NCI-H510A (cell line): ENCODE results near the gene PTGER2.

Experiments used
- DNase-seq: peaks from one replicate; lab custom pipeline; 2025; lab: John Stamatoyannopoulos, UW

PTGER2 gene

GRCh38 chr14:52313903-52314594 lies at the start of gene PTGER2:
Gene PTGER2 (plus strand): TSS chr14:52314312. CDS start chr14:52314549, 237 bp downstream.
- DNase-seq = peak; percentile 51

- no peak for DNase-seq
These were observed 48.9 kb upstream of the PTGER2 start for GRCh38 chr14:52265253-52265652.

- DNase-seq = no peak
These were observed 47.9 kb upstream of the PTGER2 start for GRCh38 chr14:52266179-52266578.

- DNase-seq = no peak
These were observed 47.3 kb upstream of the PTGER2 start for GRCh38 chr14:52266782-52267181.

GRCh38 chr14:52267501-52268278 lies 46.4 kb upstream of the PTGER2 start, which contains the start of gene PTGDR:
Gene PTGDR (plus strand): TSS chr14:52267698. CDS start chr14:52267815, 117 bp downstream.
- no peak for DNase-seq

GRCh38 chr14:52268279-52269061 lies 45.6 kb upstream of the PTGER2 start:
- DNase-seq = no peak

GRCh38 chr14:52269100-52269499 lies 45.0 kb upstream of the PTGER2 start:
- no peak for DNase-seq

GRCh38 chr14:52269982-52270381 lies 44.1 kb upstream of the PTGER2 start:
- no peak for DNase-seq

- no peak for DNase-seq
These were observed 42.6 kb upstream of the PTGER2 start for GRCh38 chr14:52271538-52271937.

GRCh38 chr14:52272375-52272774 lies 41.7 kb upstream of the PTGER2 start:
- DNase-seq = no peak

- no peak for DNase-seq
These were observed 38.7 kb upstream of the PTGER2 start for GRCh38 chr14:52275372-52275771.

GRCh38 chr14:52277552-52277951 lies 36.6 kb upstream of the PTGER2 start:
- no peak for DNase-seq

- no peak for DNase-seq
These were observed 34.7 kb upstream of the PTGER2 start for GRCh38 chr14:52279408-52279807.

- DNase-seq = no peak
These were observed 31.0 kb upstream of the PTGER2 start for GRCh38 chr14:52283099-52283498.

- DNase-seq = no peak
These were observed 27.2 kb upstream of the PTGER2 start for GRCh38 chr14:52286661-52287649.

GRCh38 chr14:52296378-52296777 lies 17.7 kb upstream of the PTGER2 start:
- DNase-seq = no peak

GRCh38 chr14:52298795-52299194 lies 15.3 kb upstream of the PTGER2 start:
- no peak for DNase-seq

GRCh38 chr14:52299692-52300278 lies 14.3 kb upstream of the PTGER2 start:
- no peak for DNase-seq

GRCh38 chr14:52303236-52303635 lies 10.9 kb upstream of the PTGER2 start:
- no peak for DNase-seq

- DNase-seq = no peak
These were observed 9.7 kb upstream of the PTGER2 start for GRCh38 chr14:52304248-52304904.
